Stimulated activated memory B cell treated with anti-CD40 and anti-IgM and Interleukin-4, amounts not matched to agents 10 μg/mL and 1 μg/mL and 100 μg/mL, for 72 hours (primary cell): ENCODE measurements around the gene DLGAP1.

Experiments used
- ATAC-seq: fragments of 150-1000 bp; cut with Tn5 transposase; 2 replicates; pipeline ENCODE4 v1.10.0; 2021
- H3K27ac Mint-ChIP-seq: one replicate; pipeline ENCODE4 v1.8.0; 2022; ENCODE audit warnings: mild to moderate bottlenecking, mixed read lengths
- H3K27me3 Mint-ChIP-seq: one replicate; pipeline ENCODE4 v1.8.0; 2022; ENCODE audit warnings: mixed read lengths
- H3K36me3 Mint-ChIP-seq: one replicate; pipeline ENCODE4 v1.8.0; 2022; ENCODE audit warnings: mixed read lengths
- H3K4me1 Mint-ChIP-seq: one replicate; pipeline ENCODE4 v1.8.0; 2022; ENCODE audit warnings: mixed read lengths
- H3K4me3 Mint-ChIP-seq: one replicate; pipeline ENCODE4 v1.8.0; 2022; ENCODE audit warnings: mild to moderate bottlenecking, moderate library complexity, mixed read lengths
- H3K9me3 Mint-ChIP-seq: one replicate; pipeline ENCODE4 v1.8.0; 2022; ENCODE audit warnings: mixed read lengths

The DLGAP1 gene

GRCh38 chr18:3453540-3454364, 1001.4 kb downstream of the DLGAP1 start:
- Mint-ChIP-seq H3K4me3 (peak overlapping the region; percentile 92), H3K27me3 (no peaks in the 10 kb centered on the region), H3K9me3 (no peaks in the 10 kb centered on the region), H3K36me3 (peaks cover 28% of the 10 kb centered on the region), H3K4me1 (peaks cover 37% of the 10 kb centered on the region), H3K27ac (peak overlapping the region; percentile 99)
- ATAC-seq: peak; percentile 22

GRCh38 chr18:3452750-3453539, 1002.2 kb downstream of the DLGAP1 start:
- no peak for ATAC-seq
- H3K36me3 Mint-ChIP-seq: peaks cover 20% of the 10 kb centered on the region
- peak overlapping the region; percentile 92 for H3K4me3 Mint-ChIP-seq
- H3K9me3 Mint-ChIP-seq: no peaks in the 10 kb centered on the region
- peaks cover 31% of the 10 kb centered on the region for H3K4me1 Mint-ChIP-seq
- H3K27ac Mint-ChIP-seq: peak overlapping the region; percentile 99
- H3K27me3 Mint-ChIP-seq: no peaks in the 10 kb centered on the region

- H3K9me3 Mint-ChIP-seq: no peaks in the 10 kb centered on the region
- H3K4me1 Mint-ChIP-seq: peaks cover 30% of the 10 kb centered on the region
- ATAC-seq: no peak
- peak overlapping the region; percentile 92 for H3K4me3 Mint-ChIP-seq
- peaks cover 12% of the 10 kb centered on the region for H3K36me3 Mint-ChIP-seq
- no peaks in the 10 kb centered on the region for H3K27me3 Mint-ChIP-seq
- peak overlapping the region; percentile 99 for H3K27ac Mint-ChIP-seq
Measured at GRCh38 chr18:3451989-3452749, 1002.9 kb downstream of the DLGAP1 start.

GRCh38 chr18:3451183-3451988, 1003.7 kb downstream of the DLGAP1 start:
- Mint-ChIP-seq H3K36me3 (peaks cover 4% of the 10 kb centered on the region), H3K4me1 (peaks cover 30% of the 10 kb centered on the region), H3K27me3 (no peaks in the 10 kb centered on the region), H3K4me3 (peak overlapping the region; percentile 92), H3K9me3 (no peaks in the 10 kb centered on the region), H3K27ac (peak overlapping the region; percentile 99)
- ATAC-seq: peak; percentile 32

- peaks cover 30% of the 10 kb centered on the region for H3K4me1 Mint-ChIP-seq
- H3K36me3 Mint-ChIP-seq: no peaks in the 10 kb centered on the region
- H3K27me3 Mint-ChIP-seq: no peaks in the 10 kb centered on the region
- peak overlapping the region; percentile 92 for H3K4me3 Mint-ChIP-seq
- ATAC-seq: no peak
- H3K27ac Mint-ChIP-seq: peak overlapping the region; percentile 99
- H3K9me3 Mint-ChIP-seq: no peaks in the 10 kb centered on the region
Measured at GRCh38 chr18:3450799-3451182, 1004.3 kb downstream of the DLGAP1 start.

- ATAC-seq: peak; percentile 15
- Mint-ChIP-seq H3K9me3 (no peaks in the 10 kb centered on the region), H3K4me3 (peak within 1 kb of the TSS; percentile 92), H3K4me1 (peaks cover 30% of the 10 kb centered on the region), H3K36me3 (no peaks in the 10 kb centered on the region), H3K27me3 (no peaks in the 10 kb centered on the region), H3K27ac (peak within 1 kb of the TSS; percentile 99)
Measured at GRCh38 chr18:3450012-3450798, 1004.9 kb downstream of the DLGAP1 start, which contains the start of gene TGIF1. TSS of gene TGIF1 (plus strand) at chr18:3450172. CDS start at chr18:3450490, 318 bp downstream.

GRCh38 chr18:3449512-3450011, 1005.5 kb downstream of the DLGAP1 start:
- Mint-ChIP-seq H3K4me3 (peak overlapping the region; percentile 92), H3K27ac (peak overlapping the region; percentile 99), H3K4me1 (peaks cover 25% of the 10 kb centered on the region), H3K9me3 (no peaks in the 10 kb centered on the region), H3K27me3 (no peaks in the 10 kb centered on the region), H3K36me3 (no peaks in the 10 kb centered on the region)
- ATAC-seq: peak; percentile 44

GRCh38 chr18:3448838-3449511, 1006.1 kb downstream of the DLGAP1 start:
- no peaks in the 10 kb centered on the region for H3K9me3 Mint-ChIP-seq
- H3K36me3 Mint-ChIP-seq: no peaks in the 10 kb centered on the region
- no peaks in the 10 kb centered on the region for H3K27me3 Mint-ChIP-seq
- ATAC-seq: peak; percentile 71
- peak overlapping the region; percentile 99 for H3K27ac Mint-ChIP-seq
- peaks cover 24% of the 10 kb centered on the region for H3K4me1 Mint-ChIP-seq
- H3K4me3 Mint-ChIP-seq: peak overlapping the region; percentile 92

- H3K36me3 Mint-ChIP-seq: no peaks in the 10 kb centered on the region
- H3K4me1 Mint-ChIP-seq: peaks cover 20% of the 10 kb centered on the region
- peak overlapping the region; percentile 99 for H3K27ac Mint-ChIP-seq
- H3K27me3 Mint-ChIP-seq: no peaks in the 10 kb centered on the region
- peak overlapping the region; percentile 92 for H3K4me3 Mint-ChIP-seq
- no peaks in the 10 kb centered on the region for H3K9me3 Mint-ChIP-seq
- peak; percentile 71 for ATAC-seq
Measured at GRCh38 chr18:3447895-3448837, 1006.9 kb downstream of the DLGAP1 start.

- ATAC-seq: no peak
- H3K4me3 Mint-ChIP-seq: peak overlapping the region; percentile 92
- no peaks in the 10 kb centered on the region for H3K9me3 Mint-ChIP-seq
- H3K27ac Mint-ChIP-seq: peak overlapping the region; percentile 99
- no peaks in the 10 kb centered on the region for H3K36me3 Mint-ChIP-seq
- peaks cover 11% of the 10 kb centered on the region for H3K4me1 Mint-ChIP-seq
- no peaks in the 10 kb centered on the region for H3K27me3 Mint-ChIP-seq
Measured at GRCh38 chr18:3447068-3447894, 1007.8 kb downstream of the DLGAP1 start.
